NCI-H1048 (cell line): ENCODE measurements around the gene SLC12A2.

Experiments used
- DNase-seq: peaks from one replicate; lab custom pipeline; 2025; lab: John Stamatoyannopoulos, UW

The SLC12A2 gene

GRCh38 chr5:128225245-128226030, 141.9 kb downstream of the SLC12A2 start:
- no peak for DNase-seq

GRCh38 chr5:128228008-128228407, 144.4 kb downstream of the SLC12A2 start:
- no peak for DNase-seq

- no peak for DNase-seq
These were observed 145.0 kb downstream of the SLC12A2 start for GRCh38 chr5:128228521-128228920.

GRCh38 chr5:128234928-128235641, 151.5 kb downstream of the SLC12A2 start:
- no peak for DNase-seq

- DNase-seq = no peak
These were observed 152.8 kb downstream of the SLC12A2 start for GRCh38 chr5:128236334-128236733.

GRCh38 chr5:128237000-128237399, 153.4 kb downstream of the SLC12A2 start:
- DNase-seq = no peak

- DNase-seq = no peak
These were observed 154.0 kb downstream of the SLC12A2 start for GRCh38 chr5:128237546-128237945.
